ENCODE data around the gene OLIG2. TPM values are rescaled to one million over a fixed set of nuclear protein-coding genes. Genes with fewer than 3 reads are reported as not detected.

OLIG2 gene
- total RNA-seq (2014; rRNA removed; shearing (Covaris generic); ENCODE audit: low replicate concordance): not detected in 2 replicates

GRCh38 chr21:33025489-33026442 is at the start of gene OLIG2:
Gene OLIG2 (plus strand): TSS chr21:33025935. CDS start chr21:33026863, 928 bp downstream.
- H3K27me3 ChIP-seq (ENCODE audit: low read length): no peaks in the 10 kb centered on the region
- DNase-seq: no peak

GRCh38 chr21:32976791-32977190 is 48.9 kb upstream of the OLIG2 start:
- no peak overlapping the region for H2AFZ ChIP-seq (ENCODE audit: low read length)
- no peaks in the 10 kb centered on the region for H3K27me3 ChIP-seq (ENCODE audit: low read length)
- no peak overlapping the region for H3K4me2 ChIP-seq (ENCODE audit: low read depth, low read length, poor library complexity, severe bottlenecking)
- H3K36me3 ChIP-seq (ENCODE audit: insufficient read depth, low read length): no peaks in the 10 kb centered on the region
- H3K4me3 ChIP-seq (ENCODE audit: low read length): no peak overlapping the region
- no peaks in the 10 kb centered on the region for H3K9me3 ChIP-seq (ENCODE audit: low read length)
- H3K27ac ChIP-seq (ENCODE audit: low read length): no peak overlapping the region
- DNase-seq: no peak
- H3K9ac ChIP-seq (ENCODE audit: low read length): no peak overlapping the region
- no peaks in the 10 kb centered on the region for H3K9me2 ChIP-seq (replicated peaks; ENCODE audit: insufficient read depth, low read length)
- no peaks in the 10 kb centered on the region for H3K4me1 ChIP-seq (ENCODE audit: low read length)
- no peaks in the 10 kb centered on the region for H4K20me1 ChIP-seq (ENCODE audit: insufficient read depth, low read depth, low read length)
- H3K79me2 ChIP-seq (ENCODE audit: low read length): no peaks in the 10 kb centered on the region

More at GRCh38 chr21:33025489-33026442, at the start of gene OLIG2:
- Histone ChIP-seq H3K4me3 (ENCODE audit: low read length) (no peak within 1 kb of the TSS), H3K4me1 (ENCODE audit: low read length) (no peaks in the 10 kb centered on the region), H3K79me2 (ENCODE audit: low read length) (no peaks in the 10 kb centered on the region), H3K9ac (ENCODE audit: low read length) (no peak within 1 kb of the TSS), H3K36me3 (ENCODE audit: insufficient read depth, low read length) (no peaks in the 10 kb centered on the region), H3K4me2 (ENCODE audit: low read depth, low read length, poor library complexity, severe bottlenecking) (no peak within 1 kb of the TSS), H2AFZ (ENCODE audit: low read length) (no peak within 1 kb of the TSS), H3K9me2 (replicated peaks; ENCODE audit: insufficient read depth, low read length) (no peaks in the 10 kb centered on the region), H3K9me3 (ENCODE audit: low read length) (no peaks in the 10 kb centered on the region), H4K20me1 (ENCODE audit: insufficient read depth, low read depth, low read length) (no peaks in the 10 kb centered on the region), H3K27ac (ENCODE audit: low read length) (no peak within 1 kb of the TSS)

GRCh38 chr21:32977216-32977615 is 48.5 kb upstream of the OLIG2 start:
- Histone ChIP-seq H3K79me2 (ENCODE audit: low read length) (no peaks in the 10 kb centered on the region), H4K20me1 (ENCODE audit: insufficient read depth, low read depth, low read length) (no peaks in the 10 kb centered on the region), H3K4me1 (ENCODE audit: low read length) (no peaks in the 10 kb centered on the region), H3K4me2 (ENCODE audit: low read depth, low read length, poor library complexity, severe bottlenecking) (no peak overlapping the region), H2AFZ (ENCODE audit: low read length) (no peak overlapping the region), H3K9me2 (replicated peaks; ENCODE audit: insufficient read depth, low read length) (no peaks in the 10 kb centered on the region), H3K27me3 (ENCODE audit: low read length) (no peaks in the 10 kb centered on the region), H3K9me3 (ENCODE audit: low read length) (no peaks in the 10 kb centered on the region), H3K27ac (ENCODE audit: low read length) (no peak overlapping the region), H3K4me3 (ENCODE audit: low read length) (no peak overlapping the region), H3K9ac (ENCODE audit: low read length) (no peak overlapping the region), H3K36me3 (ENCODE audit: insufficient read depth, low read length) (no peaks in the 10 kb centered on the region)
- DNase-seq: no peak

- Histone ChIP-seq H3K36me3 (ENCODE audit: insufficient read depth, low read length) (no peaks in the 10 kb centered on the region), H3K4me3 (ENCODE audit: low read length) (no peak overlapping the region), H3K79me2 (ENCODE audit: low read length) (no peaks in the 10 kb centered on the region), H3K9me2 (replicated peaks; ENCODE audit: insufficient read depth, low read length) (no peaks in the 10 kb centered on the region), H2AFZ (ENCODE audit: low read length) (no peak overlapping the region), H3K27ac (ENCODE audit: low read length) (no peak overlapping the region), H3K4me1 (ENCODE audit: low read length) (no peaks in the 10 kb centered on the region), H3K27me3 (ENCODE audit: low read length) (no peaks in the 10 kb centered on the region), H3K9ac (ENCODE audit: low read length) (no peak overlapping the region), H4K20me1 (ENCODE audit: insufficient read depth, low read depth, low read length) (no peaks in the 10 kb centered on the region), H3K4me2 (ENCODE audit: low read depth, low read length, poor library complexity, severe bottlenecking) (no peak overlapping the region), H3K9me3 (ENCODE audit: low read length) (no peaks in the 10 kb centered on the region)
- no peak for DNase-seq
Measured at GRCh38 chr21:32978331-32979270, 47.1 kb upstream of the OLIG2 start.

- no peak for DNase-seq
- Histone ChIP-seq H4K20me1 (ENCODE audit: insufficient read depth, low read depth, low read length) (no peaks in the 10 kb centered on the region), H3K9me2 (replicated peaks; ENCODE audit: insufficient read depth, low read length) (no peaks in the 10 kb centered on the region), H3K79me2 (ENCODE audit: low read length) (no peaks in the 10 kb centered on the region), H3K4me3 (ENCODE audit: low read length) (no peak overlapping the region), H3K4me1 (ENCODE audit: low read length) (no peaks in the 10 kb centered on the region), H3K27me3 (ENCODE audit: low read length) (no peaks in the 10 kb centered on the region), H3K36me3 (ENCODE audit: insufficient read depth, low read length) (no peaks in the 10 kb centered on the region), H3K4me2 (ENCODE audit: low read depth, low read length, poor library complexity, severe bottlenecking) (no peak overlapping the region), H3K9ac (ENCODE audit: low read length) (no peak overlapping the region), H3K9me3 (ENCODE audit: low read length) (no peaks in the 10 kb centered on the region), H2AFZ (ENCODE audit: low read length) (no peak overlapping the region), H3K27ac (ENCODE audit: low read length) (no peak overlapping the region)
Measured at GRCh38 chr21:32979598-32980268, 46.0 kb upstream of the OLIG2 start.

- H2AFZ ChIP-seq (ENCODE audit: low read length): no peak overlapping the region
- no peaks in the 10 kb centered on the region for H3K4me1 ChIP-seq (ENCODE audit: low read length)
- no peaks in the 10 kb centered on the region for H3K36me3 ChIP-seq (ENCODE audit: insufficient read depth, low read length)
- H4K20me1 ChIP-seq (ENCODE audit: insufficient read depth, low read depth, low read length): no peaks in the 10 kb centered on the region
- H3K79me2 ChIP-seq (ENCODE audit: low read length): no peaks in the 10 kb centered on the region
- H3K4me2 ChIP-seq (ENCODE audit: low read depth, low read length, poor library complexity, severe bottlenecking): no peak overlapping the region
- no peak for DNase-seq
- no peak overlapping the region for H3K4me3 ChIP-seq (ENCODE audit: low read length)
- H3K9me2 ChIP-seq (replicated peaks; ENCODE audit: insufficient read depth, low read length): no peaks in the 10 kb centered on the region
- H3K9ac ChIP-seq (ENCODE audit: low read length): no peak overlapping the region
- H3K27me3 ChIP-seq (ENCODE audit: low read length): no peaks in the 10 kb centered on the region
- H3K9me3 ChIP-seq (ENCODE audit: low read length): no peaks in the 10 kb centered on the region
- H3K27ac ChIP-seq (ENCODE audit: low read length): no peak overlapping the region
Measured at GRCh38 chr21:32981096-32981495, 44.6 kb upstream of the OLIG2 start.

- Histone ChIP-seq H3K4me1 (ENCODE audit: low read length) (no peaks in the 10 kb centered on the region), H2AFZ (ENCODE audit: low read length) (no peak overlapping the region), H3K9me3 (ENCODE audit: low read length) (no peaks in the 10 kb centered on the region), H4K20me1 (ENCODE audit: insufficient read depth, low read depth, low read length) (no peaks in the 10 kb centered on the region), H3K79me2 (ENCODE audit: low read length) (no peaks in the 10 kb centered on the region), H3K27ac (ENCODE audit: low read length) (no peak overlapping the region), H3K9ac (ENCODE audit: low read length) (no peak overlapping the region), H3K36me3 (ENCODE audit: insufficient read depth, low read length) (no peaks in the 10 kb centered on the region), H3K27me3 (ENCODE audit: low read length) (no peaks in the 10 kb centered on the region; the same call in 1 of the 2 replicates), H3K9me2 (replicated peaks; ENCODE audit: insufficient read depth, low read length) (no peaks in the 10 kb centered on the region), H3K4me3 (ENCODE audit: low read length) (no peak overlapping the region), H3K4me2 (ENCODE audit: low read depth, low read length, poor library complexity, severe bottlenecking) (no peak overlapping the region)
- DNase-seq: no peak
Measured at GRCh38 chr21:32990666-32991065, 35.1 kb upstream of the OLIG2 start.

Data from Karpas-422 (cell line).